ENCODE data around the gene OSBPL2. TPM values are rescaled to one million over a fixed set of nuclear protein-coding genes. Genes with fewer than 3 reads are reported as not detected.

OSBPL2 gene
- total RNA-seq, 1 experiment from 2014 or later = 36.9 TPM

DNA sequence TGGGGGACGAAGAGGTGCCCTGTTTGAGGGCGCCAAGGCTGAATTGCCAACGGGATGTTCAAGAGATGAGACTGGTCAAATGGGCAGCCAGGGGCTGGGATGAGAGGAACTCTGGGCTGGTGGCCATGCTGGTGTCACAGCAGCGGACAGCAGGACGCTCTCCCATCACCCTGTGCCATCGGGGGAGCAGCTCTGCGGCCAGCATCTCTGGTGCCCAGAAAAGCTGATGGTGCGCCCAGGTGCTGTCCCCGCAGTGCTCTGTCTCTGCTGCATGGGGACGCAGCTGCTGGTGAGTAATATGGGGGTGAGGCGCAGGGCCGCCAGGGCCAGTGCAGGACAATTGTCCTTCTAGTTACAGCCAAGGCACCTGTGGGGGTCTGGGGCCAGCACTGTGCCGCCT, 13.3 kb upstream of the OSBPL2 start:
- peaks cover 0 to 8% of the 10 kb centered on the region in 2 experiments; a peak in 1 of 4 replicates for H3K4me1 ChIP-seq (ENCODE audit: control insufficient read depth in 1 of 2, insufficient read depth in 2 of 2, low read length in 2 of 2)
- no peak overlapping the region for H3K4me3 ChIP-seq (replicated peaks in 1 of 2; ENCODE audit: low read depth in 1 of 2, low read length in 2 of 2)
- H3K4me2 ChIP-seq (ENCODE audit: low read length) = no peak overlapping the region
- DNase-seq (ENCODE audit: low read depth, low spot score) = no peak
- TF ChIP-seq, protein P1, sequence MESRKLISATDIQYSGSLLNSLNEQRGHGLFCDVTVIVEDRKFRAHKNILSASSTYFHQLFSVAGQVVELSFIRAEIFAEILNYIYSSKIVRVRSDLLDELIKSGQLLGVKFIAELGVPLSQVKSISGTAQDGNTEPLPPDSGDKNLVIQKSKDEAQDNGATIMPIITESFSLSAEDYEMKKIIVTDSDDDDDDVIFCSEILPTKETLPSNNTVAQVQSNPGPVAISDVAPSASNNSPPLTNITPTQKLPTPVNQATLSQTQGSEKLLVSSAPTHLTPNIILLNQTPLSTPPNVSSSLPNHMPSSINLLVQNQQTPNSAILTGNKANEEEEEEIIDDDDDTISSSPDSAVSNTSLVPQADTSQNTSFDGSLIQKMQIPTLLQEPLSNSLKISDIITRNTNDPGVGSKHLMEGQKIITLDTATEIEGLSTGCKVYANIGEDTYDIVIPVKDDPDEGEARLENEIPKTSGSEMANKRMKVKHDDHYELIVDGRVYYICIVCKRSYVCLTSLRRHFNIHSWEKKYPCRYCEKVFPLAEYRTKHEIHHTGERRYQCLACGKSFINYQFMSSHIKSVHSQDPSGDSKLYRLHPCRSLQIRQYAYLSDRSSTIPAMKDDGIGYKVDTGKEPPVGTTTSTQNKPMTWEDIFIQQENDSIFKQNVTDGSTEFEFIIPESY (IDR thresholded peaks at IDR 0.05; ENCODE audit: extremely low read depth, insufficient replicate concordance, low read length) = no peak
- no peak for TF ChIP-seq JUND (IDR thresholded peaks at IDR 0.05)
- TF ChIP-seq CBX3 (IDR thresholded peaks at IDR 0.05; ENCODE audit: low read depth) = no peak
- H3K9ac ChIP-seq (ENCODE audit: low read length) = no peak overlapping the region
- ATAC-seq = no peak
- no peak overlapping the region for H2AFZ ChIP-seq (ENCODE audit: low read depth, low read length, poor library complexity, severe bottlenecking)
- intact Hi-C loops (cut with micrococcal nuclease) = no loop called here
- BruUV-seq (replicated peaks) = no TSS peak
- CTCF ChIA-PET = no interaction called here
- H3K27me3 ChIP-seq (ENCODE audit: insufficient read depth, low read length) = peaks cover 23% of the 10 kb centered on the region; the same call in 1 of the 2 replicates
- RAD21 ChIA-PET (ENCODE audit: low non-redundant PET in 1 of 2, low total read pairs in 2 of 2, uncharacterized antibody in 2 of 2, unreplicated experiment in 2 of 2) = no interaction called here
- H3K79me2 ChIP-seq (ENCODE audit: insufficient read depth, low read length) = no peaks in the 10 kb centered on the region
- POLR2A ChIA-PET = no interaction called here
- H3K9me2 ChIP-seq (ENCODE audit: insufficient read depth) = no peaks in the 10 kb centered on the region
- no peaks in the 10 kb centered on the region for H3K36me3 ChIP-seq (ENCODE audit: control insufficient read depth in 1 of 2, insufficient read depth in 2 of 2, low read length in 2 of 2)
- H4K20me1 ChIP-seq (ENCODE audit: insufficient read depth) = no peaks in the 10 kb centered on the region
- no peaks in the 10 kb centered on the region for H3K9me3 ChIP-seq (ENCODE audit: control insufficient read depth in 1 of 2, insufficient read depth in 1 of 2, low read depth in 1 of 2, low read length in 2 of 2)
- H3K27ac ChIP-seq (ENCODE audit: low read depth, low read length) = no peak overlapping the region

DNA sequence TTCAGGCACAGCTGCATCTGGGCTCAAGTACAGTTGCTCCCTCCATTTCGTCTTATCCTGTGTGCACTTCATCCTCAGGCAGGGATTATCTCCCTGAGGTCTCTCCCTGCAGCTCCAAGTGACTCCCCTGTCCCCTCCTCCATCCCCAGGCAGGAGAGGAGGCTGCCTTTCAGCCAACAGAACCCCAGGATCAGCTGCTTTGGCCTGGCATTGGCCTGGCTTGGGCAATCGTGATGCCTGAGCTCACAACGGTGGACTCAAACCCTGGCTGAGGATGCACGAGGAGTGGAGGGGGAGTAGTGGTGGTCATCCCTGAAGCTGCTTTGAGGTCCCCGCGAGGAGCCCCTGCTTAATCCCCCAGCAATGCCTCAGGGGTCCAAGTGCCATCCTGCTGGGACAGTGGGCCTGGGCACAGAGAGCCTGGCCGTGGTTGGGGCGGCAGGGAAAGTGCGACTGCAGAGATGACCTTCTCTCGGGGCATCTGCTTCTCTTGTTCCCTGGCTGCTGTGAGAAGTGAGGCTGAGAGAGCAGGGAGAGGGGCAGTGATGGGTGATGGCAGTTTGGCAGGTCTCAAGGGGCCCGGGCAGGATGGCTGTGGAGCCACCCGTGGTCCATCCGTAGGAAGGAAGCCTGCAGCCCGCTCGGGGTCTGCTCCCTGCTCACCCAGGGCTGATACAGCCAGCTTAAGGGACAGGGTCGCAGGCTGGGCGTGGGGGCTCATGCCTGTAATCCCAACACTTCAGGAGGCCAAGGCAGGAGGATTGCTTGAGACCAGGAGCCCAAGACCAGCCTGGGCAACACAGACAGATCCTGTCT, 12.3 kb upstream of the OSBPL2 start:
- Histone ChIP-seq H3K4me3 (replicated peaks in 1 of 2; ENCODE audit: low read depth in 1 of 2, low read length in 2 of 2) (no peak overlapping the region), H3K4me1 (ENCODE audit: control insufficient read depth in 1 of 2, insufficient read depth in 2 of 2, low read length in 2 of 2) (peaks cover 0 to 8% of the 10 kb centered on the region in 2 experiments; a peak in 1 of 4 replicates), H3K79me2 (ENCODE audit: insufficient read depth, low read length) (no peaks in the 10 kb centered on the region), H3K9me2 (ENCODE audit: insufficient read depth) (no peaks in the 10 kb centered on the region), H3K27me3 (ENCODE audit: insufficient read depth, low read length) (peaks cover 23% of the 10 kb centered on the region; the same call in 1 of the 2 replicates), H3K9ac (ENCODE audit: low read length) (no peak overlapping the region), H3K27ac (ENCODE audit: low read depth, low read length) (no peak overlapping the region), H2AFZ (ENCODE audit: low read depth, low read length, poor library complexity, severe bottlenecking) (no peak overlapping the region), H3K36me3 (ENCODE audit: control insufficient read depth in 1 of 2, insufficient read depth in 2 of 2, low read length in 2 of 2) (no peaks in the 10 kb centered on the region), H4K20me1 (ENCODE audit: insufficient read depth) (no peaks in the 10 kb centered on the region), H3K4me2 (ENCODE audit: low read length) (no peak overlapping the region), H3K9me3 (ENCODE audit: control insufficient read depth in 1 of 2, insufficient read depth in 1 of 2, low read depth in 1 of 2, low read length in 2 of 2) (no peaks in the 10 kb centered on the region)
- CTCF ChIA-PET = no interaction called here
- DNase-seq (ENCODE audit: low read depth, low spot score) (no peak), ATAC-seq (no peak)
- POLR2A ChIA-PET = no interaction called here
- no TSS peak for BruUV-seq (replicated peaks)
- RAD21 ChIA-PET (ENCODE audit: low non-redundant PET in 1 of 2, low total read pairs in 2 of 2, uncharacterized antibody in 2 of 2, unreplicated experiment in 2 of 2) = no interaction called here
- intact Hi-C loops (cut with micrococcal nuclease) = no loop called here
- TF ChIP-seq ZFX (IDR thresholded peaks at IDR 0.05) (no peak), CEBPB (IDR thresholded peaks at IDR 0.05; ENCODE audit: low read depth) (no peak), EGR1 (IDR thresholded peaks at IDR 0.05; ENCODE audit: low read depth) (no peak), EZH2 (IDR thresholded peaks at IDR 0.05) (no peak), CBX3 (IDR thresholded peaks at IDR 0.05; ENCODE audit: low read depth) (no peak), YY1 (IDR thresholded peaks at IDR 0.05; ENCODE audit: extremely low read depth, insufficient replicate concordance, low read depth, low read length) (no peak), POLR2A (IDR thresholded peaks at IDR 0.05; ENCODE audit: borderline replicate concordance, extremely low read depth, insufficient read depth, insufficient read length) (no peak), JUND (IDR thresholded peaks at IDR 0.05) (no peak), RAD21 (IDR thresholded peaks at IDR 0.05; ENCODE audit: low read depth) (no peak)
- TF ChIP-seq, protein P1 (IDR thresholded peaks at IDR 0.05; ENCODE audit: extremely low read depth, insufficient replicate concordance, low read length) = no peak
- TF ChIP-seq, protein P2, sequence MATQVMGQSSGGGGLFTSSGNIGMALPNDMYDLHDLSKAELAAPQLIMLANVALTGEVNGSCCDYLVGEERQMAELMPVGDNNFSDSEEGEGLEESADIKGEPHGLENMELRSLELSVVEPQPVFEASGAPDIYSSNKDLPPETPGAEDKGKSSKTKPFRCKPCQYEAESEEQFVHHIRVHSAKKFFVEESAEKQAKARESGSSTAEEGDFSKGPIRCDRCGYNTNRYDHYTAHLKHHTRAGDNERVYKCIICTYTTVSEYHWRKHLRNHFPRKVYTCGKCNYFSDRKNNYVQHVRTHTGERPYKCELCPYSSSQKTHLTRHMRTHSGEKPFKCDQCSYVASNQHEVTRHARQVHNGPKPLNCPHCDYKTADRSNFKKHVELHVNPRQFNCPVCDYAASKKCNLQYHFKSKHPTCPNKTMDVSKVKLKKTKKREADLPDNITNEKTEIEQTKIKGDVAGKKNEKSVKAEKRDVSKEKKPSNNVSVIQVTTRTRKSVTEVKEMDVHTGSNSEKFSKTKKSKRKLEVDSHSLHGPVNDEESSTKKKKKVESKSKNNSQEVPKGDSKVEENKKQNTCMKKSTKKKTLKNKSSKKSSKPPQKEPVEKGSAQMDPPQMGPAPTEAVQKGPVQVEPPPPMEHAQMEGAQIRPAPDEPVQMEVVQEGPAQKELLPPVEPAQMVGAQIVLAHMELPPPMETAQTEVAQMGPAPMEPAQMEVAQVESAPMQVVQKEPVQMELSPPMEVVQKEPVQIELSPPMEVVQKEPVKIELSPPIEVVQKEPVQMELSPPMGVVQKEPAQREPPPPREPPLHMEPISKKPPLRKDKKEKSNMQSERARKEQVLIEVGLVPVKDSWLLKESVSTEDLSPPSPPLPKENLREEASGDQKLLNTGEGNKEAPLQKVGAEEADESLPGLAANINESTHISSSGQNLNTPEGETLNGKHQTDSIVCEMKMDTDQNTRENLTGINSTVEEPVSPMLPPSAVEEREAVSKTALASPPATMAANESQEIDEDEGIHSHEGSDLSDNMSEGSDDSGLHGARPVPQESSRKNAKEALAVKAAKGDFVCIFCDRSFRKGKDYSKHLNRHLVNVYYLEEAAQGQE (IDR thresholded peaks at IDR 0.05; ENCODE audit: low read depth) = no peak

All from HCT116 (cell line).